Urothelium cell line (cell line): ENCODE data around the gene OSBPL6.
"Not testable (repeated sequence)": the region's sequence is repeated elsewhere in the genome, so short reads cannot be mapped to it uniquely, and the experiment has no call there.

Experiments used
- DNase-seq: peaks from one replicate; pipeline ENCODE4 v3.0.0; 2011; ENCODE audit warnings: low spot score, mixed read lengths
- FAIRE-seq: peaks from 2 replicates; lab custom pipeline; 2011; peaks lifted over from hg19 to GRCh38; lab: Jason Lieb, UNC

Gene OSBPL6

DNA sequence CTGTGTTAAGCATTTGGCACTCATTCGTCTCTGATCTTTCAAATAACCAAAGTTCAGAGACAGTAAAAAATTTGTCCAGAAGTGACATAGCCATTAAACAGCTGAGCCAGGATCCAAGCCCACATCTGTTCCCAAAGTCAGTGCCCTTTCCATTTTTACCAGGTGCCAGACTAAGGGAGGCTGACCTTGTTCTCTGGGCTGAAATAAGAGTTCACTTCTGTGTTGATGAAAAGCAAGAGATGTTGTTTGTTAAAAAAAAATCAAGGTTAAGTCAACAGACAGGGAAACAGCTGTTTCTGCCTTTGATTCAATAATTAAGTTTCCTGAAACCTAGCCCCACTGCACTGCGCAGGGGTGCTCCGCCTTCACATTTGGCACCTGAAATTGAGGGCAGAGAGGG, 139.5 kb downstream of the OSBPL6 start:
- FAIRE-seq, result no peak
- no peak for DNase-seq

DNA sequence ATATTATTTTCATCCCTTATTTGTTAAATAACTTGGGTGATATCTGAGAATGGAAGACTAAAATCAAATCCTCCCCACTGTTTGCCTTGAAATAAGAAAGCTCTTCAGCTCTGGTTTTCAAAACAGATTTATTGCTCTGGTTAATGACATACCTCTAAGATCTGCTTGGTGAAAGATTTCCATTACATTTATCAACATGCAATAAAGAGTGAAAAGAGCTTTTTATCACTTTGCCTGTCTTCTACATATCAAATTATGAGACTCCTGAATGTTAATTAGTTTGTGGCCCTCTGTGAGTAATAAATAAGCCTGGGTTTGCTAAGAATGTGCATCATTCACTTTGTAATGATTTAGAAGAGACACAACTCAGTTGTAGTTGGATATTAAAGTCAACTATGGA, 140.9 kb downstream of the OSBPL6 start:
- FAIRE-seq (no peak), DNase-seq (no peak)

DNA sequence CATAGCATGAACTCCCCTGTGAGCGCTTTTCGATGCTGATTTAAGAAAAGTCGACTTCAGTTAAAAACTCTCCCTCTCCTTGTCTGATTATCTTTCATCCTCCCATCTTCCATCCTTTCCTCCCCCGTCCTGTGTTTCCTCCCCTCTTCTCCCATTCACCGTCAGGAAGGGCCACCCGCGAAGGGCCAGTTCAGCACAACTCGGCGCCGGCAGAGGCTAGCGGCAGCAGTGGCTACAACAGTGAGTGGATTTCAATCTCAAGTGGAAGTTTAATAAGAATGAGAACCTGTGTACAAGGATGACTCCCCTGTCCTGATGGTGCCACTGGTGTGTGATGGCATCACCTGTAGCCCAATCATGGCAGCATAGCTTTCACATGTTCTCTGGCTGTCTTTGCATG, 149.8 kb downstream of the OSBPL6 start:
- FAIRE-seq, result peak; percentile 35
- DNase-seq, result no peak

DNA sequence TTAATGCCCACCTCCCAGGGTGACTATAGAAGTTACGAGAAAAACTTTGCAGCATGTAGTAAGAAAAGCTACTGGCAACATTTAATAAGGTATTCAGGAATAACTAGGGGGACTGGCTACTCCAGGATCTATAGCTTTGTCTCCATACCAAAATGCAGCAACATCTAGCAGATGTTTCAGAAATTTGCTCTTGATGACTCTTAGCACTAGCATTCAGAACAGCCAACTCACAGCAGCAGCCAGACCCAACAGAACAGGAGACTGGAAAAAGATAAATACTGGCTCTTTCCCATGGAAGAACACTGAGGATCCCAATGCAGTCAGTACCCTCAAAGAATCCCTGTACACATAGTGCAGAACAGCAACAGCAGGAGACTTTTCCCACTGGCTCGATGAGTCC, 151.6 kb downstream of the OSBPL6 start:
- FAIRE-seq, result no peak

DNA sequence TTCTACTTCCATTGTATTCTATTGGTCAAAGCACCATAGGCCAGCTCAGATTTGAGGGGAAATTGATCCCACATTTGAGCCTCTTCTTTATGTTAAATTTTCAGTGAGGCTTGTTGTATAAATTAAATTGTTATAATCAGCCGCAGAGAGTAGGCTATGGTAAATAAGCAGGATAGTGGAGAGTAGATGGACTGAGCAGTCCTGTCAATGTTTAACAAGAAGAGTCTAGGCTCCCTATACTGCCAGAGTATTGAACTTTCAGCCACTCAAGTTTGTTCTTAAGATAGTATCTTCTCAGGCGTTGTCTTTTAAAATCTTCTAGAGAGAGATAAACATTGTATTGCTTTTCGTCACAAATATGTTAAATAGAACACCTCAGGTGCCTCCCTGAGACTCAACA, 155.7 kb downstream of the OSBPL6 start:
- DNase-seq, result no peak
- FAIRE-seq, result no peak

More for the DNA sequence above, 151.6 kb downstream of the OSBPL6 start:
- DNase-seq, result no peak

DNA sequence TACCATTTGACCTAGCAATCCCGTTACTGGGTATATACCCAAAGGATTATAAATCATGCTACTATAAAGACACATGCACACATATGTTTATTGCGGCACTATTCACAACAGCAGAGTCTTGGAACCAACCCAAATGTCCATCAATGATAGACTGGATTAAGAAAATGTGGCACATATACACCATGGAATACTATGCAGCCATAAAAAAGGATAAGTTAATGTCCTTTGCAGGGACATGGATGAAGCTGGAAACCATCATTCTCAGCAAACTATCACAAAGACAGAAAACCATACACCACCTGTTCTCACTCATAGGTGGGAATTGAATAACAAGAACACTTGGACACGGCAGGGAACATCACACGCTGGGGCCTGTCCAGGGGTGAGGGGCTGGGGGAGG, 163.4 kb downstream of the OSBPL6 start:
- FAIRE-seq, result not testable (repeated sequence)

DNA sequence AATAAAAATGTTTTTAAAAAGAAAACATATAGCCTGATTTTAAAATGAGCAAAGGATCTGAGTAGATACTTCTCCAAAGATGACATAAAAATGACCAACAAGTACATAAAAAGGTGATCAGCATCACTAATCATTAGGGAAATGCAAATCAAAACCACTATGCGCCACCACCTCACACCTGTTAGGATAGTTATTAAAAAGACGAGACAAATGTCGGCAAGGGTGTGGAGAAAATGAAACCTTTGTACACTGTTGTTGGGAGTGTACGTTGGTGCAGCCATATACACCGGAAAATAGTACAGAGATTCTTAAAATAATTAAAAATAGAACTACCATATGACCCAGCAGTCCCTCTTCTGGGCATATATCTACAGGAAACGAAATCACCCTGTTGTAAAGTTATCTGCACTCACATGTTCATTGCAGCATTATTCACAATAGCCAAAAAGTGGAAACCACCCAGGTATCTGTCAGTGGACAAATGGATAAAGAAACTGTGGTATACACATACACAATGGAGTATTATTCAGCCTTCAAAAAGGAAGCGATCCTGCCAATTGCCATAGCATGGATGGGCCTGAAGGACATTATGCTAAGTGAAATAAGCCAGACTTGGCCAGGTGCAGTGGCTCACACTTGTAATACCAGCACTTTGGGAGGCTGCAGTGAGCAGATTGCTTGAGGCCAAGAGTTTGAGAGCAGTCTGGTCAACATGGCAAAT, 165.0 kb downstream of the OSBPL6 start:
- FAIRE-seq, result no peak
- DNase-seq, result no peak

More for the DNA sequence above, 163.4 kb downstream of the OSBPL6 start:
- not testable (repeated sequence) for DNase-seq

DNA sequence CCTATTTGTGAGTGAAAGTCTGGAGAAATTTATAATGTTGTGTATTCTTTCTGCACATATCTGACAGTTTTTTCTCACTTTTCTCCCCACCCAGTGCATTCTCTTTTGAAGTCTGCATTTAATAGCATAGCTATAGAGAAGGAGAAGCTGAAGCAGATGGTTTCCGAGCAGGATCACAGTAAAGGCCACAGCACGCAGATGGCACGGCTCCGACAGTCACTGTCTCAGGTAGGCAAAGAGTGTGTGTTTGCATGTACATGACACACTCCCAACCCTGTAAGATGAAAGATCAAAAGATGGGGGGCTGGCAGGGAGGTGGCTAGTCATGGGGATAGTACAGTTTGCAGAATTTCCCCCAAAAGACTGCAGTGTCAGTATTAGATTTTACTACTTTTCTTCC, 167.3 kb downstream of the OSBPL6 start:
- no peak for FAIRE-seq

DNA sequence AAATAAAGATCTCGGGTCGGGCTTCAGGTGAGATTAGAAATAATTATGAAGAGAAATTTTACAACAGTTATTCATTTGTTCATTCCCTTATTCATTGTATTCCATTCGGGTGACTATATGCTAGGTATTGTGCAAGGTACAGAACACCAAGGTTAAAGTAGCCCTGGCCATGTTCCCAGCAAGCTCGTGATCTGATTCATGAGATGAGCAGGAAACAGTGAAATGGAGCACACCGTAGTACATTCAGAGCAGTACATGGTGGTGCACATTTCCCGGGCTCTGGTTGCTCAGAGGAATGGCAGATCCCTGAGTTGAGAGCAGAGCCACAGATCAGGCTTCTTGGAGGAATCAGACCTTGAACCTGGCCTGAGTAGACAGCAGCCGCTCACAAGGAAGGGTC, 168.9 kb downstream of the OSBPL6 start:
- DNase-seq, result no peak
- FAIRE-seq, result no peak

More for the DNA sequence above, 167.3 kb downstream of the OSBPL6 start:
- no peak for DNase-seq

DNA sequence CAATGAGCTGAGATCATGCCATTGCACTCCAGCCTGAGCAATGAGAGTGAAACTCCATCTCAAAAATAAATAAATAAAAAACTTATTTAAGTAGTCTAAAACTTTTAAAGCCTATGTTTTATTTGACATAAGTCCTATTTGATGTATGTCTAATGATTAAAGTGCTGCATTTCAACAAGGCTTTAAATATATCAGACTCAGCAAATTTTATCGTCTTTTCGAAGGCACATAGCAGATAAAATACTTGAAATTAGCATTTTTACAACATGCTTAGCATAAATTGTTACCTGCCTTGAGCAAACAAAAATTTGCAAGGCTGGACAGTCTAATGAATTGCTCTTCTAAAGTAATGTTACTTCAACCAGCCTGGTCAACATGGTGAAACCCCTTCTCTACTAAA, 170.8 kb downstream of the OSBPL6 start:
- FAIRE-seq (no peak), DNase-seq (no peak)

DNA sequence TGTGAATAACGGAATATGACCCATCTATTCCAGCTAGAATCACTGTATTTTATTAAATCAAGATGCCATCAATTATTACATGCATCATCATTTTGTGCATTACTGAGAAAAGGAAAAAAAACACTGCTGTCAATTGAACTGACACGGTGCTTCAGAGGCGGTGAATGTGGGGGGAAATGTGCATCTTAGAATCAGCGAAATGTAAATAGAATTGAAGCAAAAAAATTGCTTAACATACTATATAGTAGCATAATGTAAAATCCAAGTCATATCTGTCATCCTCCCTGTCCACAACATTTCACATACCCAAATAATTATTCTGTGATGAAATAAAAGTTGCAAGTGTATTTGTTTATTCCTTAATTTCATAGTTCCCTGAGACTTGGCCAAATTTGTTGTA, 172.1 kb downstream of the OSBPL6 start:
- FAIRE-seq (no peak), DNase-seq (no peak)

DNA sequence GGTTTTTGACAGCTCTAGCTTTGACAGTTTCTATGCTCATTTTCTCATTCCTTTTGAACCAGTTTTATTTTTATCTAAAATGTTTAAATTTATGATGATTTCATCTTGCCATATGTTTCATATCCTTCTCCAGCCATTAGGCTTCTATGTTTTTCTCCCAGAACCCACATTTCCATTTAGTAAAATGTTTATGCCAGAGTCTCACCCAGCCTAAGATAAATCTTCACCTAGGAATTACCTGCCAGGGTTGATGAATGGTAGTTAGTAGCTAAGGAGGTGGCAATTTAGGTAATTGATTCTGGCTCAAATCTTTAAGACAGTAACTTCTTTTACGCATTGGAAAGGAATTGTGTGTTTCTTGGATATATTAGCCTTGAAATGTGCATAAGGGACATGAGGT, 173.0 kb downstream of the OSBPL6 start:
- DNase-seq (no peak), FAIRE-seq (no peak)

DNA sequence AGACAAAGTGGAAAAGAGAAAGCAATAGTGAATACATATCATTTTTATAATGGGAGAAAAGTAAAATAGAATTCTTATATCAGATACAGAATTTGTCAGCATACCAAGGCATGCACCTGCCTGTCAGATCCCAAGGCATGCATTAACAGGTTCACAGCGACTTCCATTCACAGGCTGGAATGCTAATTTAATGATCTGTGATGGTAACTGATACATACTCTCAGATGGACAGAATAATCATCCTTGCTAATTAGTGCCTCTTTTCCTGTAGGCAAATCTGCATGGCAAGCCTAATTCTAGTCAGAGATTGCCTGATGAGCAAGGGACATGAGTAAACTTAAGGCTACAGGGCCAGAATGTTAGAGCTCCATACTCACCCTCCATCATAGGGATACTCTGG, 180.6 kb downstream of the OSBPL6 start:
- DNase-seq, result no peak
- FAIRE-seq, result no peak

DNA sequence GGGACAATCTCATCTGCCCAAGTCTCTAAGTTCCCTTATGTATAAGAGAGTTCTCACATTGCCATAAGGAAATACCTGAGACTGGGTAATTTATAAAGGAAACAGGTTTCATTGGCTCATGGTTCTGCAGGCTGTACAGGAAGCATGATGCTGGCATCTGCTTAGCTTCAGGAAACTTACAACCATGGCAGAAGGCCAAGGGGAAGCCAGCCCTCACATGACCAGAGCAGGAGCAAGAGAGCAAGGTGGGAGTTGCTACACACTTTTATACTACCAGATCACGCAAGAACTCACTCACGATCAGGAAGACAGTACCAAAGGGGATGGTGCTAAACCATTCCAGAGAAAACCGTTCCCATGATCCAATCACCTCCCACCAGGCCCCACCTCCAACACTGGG, 182.7 kb downstream of the OSBPL6 start:
- DNase-seq (no peak), FAIRE-seq (no peak)

DNA sequence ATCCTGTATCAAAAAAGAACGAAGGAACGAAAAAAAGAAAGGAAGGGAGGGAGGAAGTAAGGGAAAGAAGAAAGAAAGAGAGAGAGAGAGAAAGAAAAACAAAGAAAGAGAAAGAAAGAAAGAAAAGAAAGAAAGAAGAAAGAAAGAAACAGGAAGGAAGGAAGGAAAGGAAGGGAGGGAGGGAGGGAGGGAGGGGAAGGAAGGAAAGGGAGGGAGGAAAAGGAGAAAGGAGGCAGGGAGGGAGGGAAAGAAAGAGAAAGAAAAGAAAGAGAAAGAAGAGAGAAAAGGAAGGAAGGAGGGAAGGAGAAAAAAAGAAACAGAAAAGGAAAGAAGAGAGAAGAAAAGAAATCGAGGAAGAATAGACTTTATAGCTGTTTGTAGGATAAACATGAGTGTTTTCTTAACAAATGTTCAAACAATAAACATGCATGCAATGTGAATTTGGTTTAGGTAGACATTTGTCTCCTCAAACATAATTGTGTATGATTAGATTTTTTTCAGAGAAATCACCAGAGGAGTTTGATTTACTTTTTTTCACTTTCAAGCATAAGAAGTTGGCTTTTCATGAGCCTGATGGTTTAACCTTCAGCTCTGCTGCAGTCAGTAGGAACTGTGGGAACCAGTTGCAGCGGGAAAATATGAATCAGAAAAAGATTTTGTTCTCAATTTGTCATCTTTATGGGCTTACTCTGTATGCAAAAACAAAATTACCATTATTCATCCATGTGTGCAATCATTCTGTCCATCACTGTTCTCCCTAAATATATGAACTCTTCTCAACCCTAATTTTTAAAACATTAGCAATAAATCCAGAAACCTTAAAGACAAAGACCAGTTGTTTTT, 185.1 kb downstream of the OSBPL6 start:
- FAIRE-seq, result no peak
- no peak for DNase-seq

DNA sequence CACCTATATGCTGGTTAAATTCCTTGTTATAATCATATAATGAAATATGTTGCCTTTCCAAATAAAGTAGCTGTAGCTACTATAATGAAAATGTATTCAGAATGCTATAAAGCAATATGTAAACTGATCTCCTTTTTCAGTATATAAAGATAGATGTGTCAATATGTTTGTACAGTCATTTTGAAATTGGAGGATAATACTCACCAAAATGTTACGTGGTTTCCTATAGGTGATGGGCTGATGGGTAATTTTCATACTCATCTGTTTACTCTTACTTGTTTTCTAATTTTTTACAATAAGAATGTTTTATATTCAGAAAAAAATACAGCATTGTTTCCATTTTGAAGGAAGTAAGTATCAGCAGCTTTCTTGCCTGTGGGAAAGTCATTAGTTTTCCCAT, 186.5 kb downstream of the OSBPL6 start:
- FAIRE-seq (no peak), DNase-seq (no peak)

DNA sequence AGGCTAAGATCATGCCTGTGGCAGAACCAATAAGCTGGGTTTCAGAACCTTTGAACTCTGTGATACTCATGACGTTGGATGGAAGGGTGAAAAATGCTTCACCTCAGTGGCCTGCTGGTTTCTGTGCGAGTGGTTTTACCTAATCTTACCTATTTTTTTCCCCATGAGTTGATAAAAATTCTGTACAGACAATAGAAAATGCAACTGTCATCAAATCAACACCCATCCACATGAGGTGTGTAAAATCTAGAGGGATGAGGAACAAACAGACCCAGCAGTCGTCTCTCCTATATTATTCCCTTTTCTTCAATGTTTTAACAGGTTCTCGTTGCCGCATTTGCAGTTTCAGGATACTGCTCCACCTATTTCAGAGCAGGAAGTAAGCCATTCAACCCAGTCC, 189.4 kb downstream of the OSBPL6 start:
- no peak for DNase-seq
- no peak for FAIRE-seq

DNA sequence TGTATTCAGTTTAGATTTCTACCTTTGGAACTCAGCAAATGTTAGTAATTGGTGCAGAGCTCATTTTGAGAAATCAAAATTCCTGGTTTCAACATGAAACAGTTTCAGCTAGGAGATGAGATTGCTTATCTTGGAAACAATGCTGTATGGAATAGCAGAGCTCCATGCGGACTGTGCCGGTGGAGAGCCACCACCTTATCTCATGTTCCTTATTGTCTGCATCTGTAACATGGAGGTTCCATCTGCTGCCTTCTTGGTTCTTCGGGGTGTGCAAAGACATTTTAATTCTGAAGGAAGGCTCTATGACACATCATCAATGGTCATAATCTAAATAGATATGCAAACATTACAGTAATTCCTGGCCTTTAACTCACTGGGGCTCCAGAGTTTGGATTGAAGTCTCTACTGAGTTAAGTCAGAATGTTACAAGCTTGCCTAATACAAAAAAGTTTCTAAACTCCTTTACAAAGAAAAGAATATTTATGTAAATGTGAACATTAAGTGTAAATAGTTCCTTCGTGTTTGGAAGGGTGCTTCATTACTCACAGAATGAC, 191.4 kb downstream of the OSBPL6 start:
- FAIRE-seq, result no peak
- no peak for DNase-seq

DNA sequence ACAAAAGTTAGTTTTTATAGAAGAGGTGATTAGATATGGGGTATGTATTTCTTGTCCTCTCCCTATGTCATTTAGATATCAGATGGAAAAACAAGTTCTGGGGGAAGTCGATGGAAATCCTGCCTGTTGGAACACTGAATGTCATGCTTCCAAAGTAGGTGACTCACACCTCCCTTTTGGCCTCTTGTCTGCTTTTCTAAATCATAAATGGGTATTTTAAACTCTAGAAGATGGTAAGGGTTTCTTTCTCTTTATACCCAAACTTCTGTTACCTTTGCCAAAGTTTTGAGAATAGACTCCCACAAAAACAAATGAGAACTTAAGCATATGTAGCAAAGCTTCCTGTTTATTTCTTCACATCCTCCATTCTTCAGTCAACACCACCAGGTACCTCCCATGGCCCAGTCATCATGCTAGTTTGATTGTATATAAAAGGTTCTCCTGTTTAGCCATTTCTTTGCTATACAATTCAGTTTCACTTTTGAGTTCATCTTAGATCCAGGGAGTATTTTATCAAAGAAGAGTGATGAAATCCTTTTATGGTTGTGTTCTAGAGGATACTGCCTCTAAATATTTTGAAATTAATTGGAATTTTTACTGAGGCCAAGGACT, 192.8 kb downstream of the OSBPL6 start:
- DNase-seq (no peak), FAIRE-seq (no peak)

DNA sequence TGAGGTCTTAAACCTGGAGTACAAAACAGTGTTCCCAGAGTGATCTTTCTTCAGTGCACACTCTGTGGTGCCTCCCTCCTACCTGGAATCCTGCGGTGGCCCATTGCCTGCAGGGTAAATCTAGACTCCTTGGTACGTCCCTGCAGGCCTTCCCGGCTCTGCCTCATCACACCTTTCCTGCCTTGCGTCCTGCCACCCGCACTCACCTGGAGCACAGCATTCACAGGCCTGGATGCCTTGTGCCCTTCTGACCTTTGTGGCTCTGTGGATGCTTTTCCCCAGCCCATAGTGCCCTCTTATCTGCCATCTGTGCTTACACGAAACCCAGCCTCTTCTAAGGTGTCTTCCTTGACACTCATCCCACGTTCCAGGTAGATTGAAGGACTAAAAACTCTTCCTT, 194.0 kb downstream of the OSBPL6 start:
- no peak for DNase-seq
- FAIRE-seq, result no peak

DNA sequence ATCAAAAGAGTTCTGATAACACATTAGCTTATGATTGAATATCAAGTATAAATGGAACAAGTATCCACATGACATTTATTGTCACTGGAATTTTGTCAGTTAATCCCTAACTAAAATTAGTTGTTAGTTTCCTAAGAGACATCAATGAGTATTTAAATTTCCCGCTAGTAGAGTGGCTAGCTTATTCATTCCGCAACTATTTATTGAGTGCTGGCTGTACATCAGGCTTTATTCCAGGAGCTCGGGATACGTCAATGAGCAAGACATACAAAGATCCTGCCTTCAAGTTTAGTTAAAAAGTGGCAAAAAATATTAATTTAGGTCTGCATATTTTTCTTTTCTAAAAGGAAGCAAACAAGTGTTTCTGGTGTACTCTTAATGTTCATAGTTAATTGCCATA, 197.4 kb downstream of the OSBPL6 start:
- DNase-seq (no peak), FAIRE-seq (no peak)

DNA sequence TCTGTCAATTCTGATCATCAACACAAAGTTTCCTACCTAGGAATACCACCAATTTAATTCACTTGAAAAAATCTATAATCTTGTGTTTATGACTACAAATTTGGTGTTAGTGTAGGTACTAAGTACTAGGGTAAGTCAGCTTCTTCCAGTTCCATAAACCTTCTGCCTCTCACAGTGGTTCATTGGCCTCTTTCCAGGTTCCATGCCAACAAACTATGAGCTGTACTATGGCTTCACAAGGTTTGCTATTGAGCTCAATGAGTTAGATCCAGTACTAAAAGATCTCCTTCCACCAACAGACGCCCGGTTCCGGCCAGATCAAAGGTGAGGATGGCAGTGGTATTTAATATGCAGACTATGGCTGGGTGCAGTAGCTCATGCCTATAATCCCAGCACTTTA, 197.9 kb downstream of the OSBPL6 start:
- FAIRE-seq, result no peak
- DNase-seq, result no peak
